Measurements from ENCODE around the gene SLC6A19.

- TF ChIP-seq CTCF (IDR thresholded peaks at IDR 0.05) (no peak), POLR2A (IDR thresholded peaks at IDR 0.05) (no peak)
Observed at GRCh38 chr5:1182633-1183423, 18.6 kb upstream of the SLC6A19 start.

Measured in lower leg skin (tissue), 3 donors.